Brain microvascular endothelial cell (primary cell): ENCODE data around the gene SMIM3.

Source experiments
- DNase-seq: peaks from one replicate; pipeline ENCODE4 v3.0.0-alpha.2; 2020
- H3K27ac ChIP-seq: fragments of 250-450 bp; sonication (Bioruptor Pico); 2 replicates; pipeline ENCODE4 v1.5.1; 2020; ENCODE audit warnings: mild to moderate bottlenecking, moderate library complexity
- H3K27me3 ChIP-seq: fragments of 250-450 bp; sonication (Bioruptor Pico); replicated peaks from 2 replicates; pipeline ENCODE4 v1.5.1; 2020; ENCODE audit warnings: mild to moderate bottlenecking
- H3K36me3 ChIP-seq: fragments of 250-450 bp; sonication (Bioruptor Pico); replicated peaks from 2 replicates; pipeline ENCODE4 v1.5.1; 2020; ENCODE audit warnings: mild to moderate bottlenecking
- H3K4me3 ChIP-seq: 2 replicates; pipeline ENCODE4 v1.5.1; 2011; ENCODE audit warnings: low read depth, mild to moderate bottlenecking, control low read depth, low read length, moderate library complexity
- in situ Hi-C: cut with HindIII; loops from 2 replicates; pipeline ENCODE4 v1.10.0; 2017; ENCODE audit warnings: low sequenced_read_pairs, low pct_ligation_motif_present
- TF ChIP-seq, protein P1 (sequence below): IDR thresholded peaks from 2 replicates; pipeline ENCODE4 v1.5.1; 2011; ENCODE audit warnings: low read depth, mild to moderate bottlenecking, moderate library complexity, low read length, control low read depth, inconsistent platforms; ENCODE audit errors: missing control alignments

SMIM3 gene

DNA sequence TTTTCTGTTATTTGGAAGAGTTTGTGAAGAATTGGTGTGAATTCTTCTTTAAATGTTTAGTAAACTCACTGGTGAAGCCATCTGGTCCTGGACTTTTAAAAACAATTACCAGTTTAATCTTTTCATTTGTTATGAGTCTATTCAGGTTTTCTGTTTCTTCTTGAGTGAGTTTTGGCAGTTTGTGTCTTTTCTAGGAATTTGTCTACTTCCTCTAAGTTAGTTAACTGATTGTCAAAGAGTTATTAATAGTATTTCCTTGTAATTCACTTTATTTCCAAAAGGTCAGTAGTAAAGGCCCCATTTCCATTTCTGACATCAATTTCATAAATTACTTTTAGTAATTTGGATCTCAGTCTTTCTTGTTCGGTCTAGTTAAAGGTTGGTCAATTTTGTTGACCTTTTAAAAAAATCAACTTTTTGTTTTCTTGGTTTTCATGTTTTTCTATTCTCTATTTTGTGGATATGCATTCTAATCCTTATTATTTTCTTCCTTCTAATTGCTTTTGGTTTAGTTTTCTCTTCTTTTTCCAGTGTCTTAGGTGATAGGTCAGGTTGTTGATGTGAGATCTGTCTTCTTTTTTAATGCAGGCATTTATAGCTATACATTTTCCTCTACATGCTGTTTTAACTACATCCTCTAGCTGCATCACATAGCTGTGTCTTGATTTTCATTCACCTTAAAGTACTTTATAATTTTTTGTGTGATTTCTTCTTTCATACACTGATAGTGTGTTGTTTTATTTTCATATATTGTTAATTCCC is 7.3 kb upstream of the SMIM3 start:
- Histone ChIP-seq H3K27ac (no peak overlapping the region), H3K36me3 (no peaks in the 10 kb centered on the region), H3K4me3 (no peak overlapping the region), H3K27me3 (no peaks in the 10 kb centered on the region)
- TF ChIP-seq, protein P1, sequence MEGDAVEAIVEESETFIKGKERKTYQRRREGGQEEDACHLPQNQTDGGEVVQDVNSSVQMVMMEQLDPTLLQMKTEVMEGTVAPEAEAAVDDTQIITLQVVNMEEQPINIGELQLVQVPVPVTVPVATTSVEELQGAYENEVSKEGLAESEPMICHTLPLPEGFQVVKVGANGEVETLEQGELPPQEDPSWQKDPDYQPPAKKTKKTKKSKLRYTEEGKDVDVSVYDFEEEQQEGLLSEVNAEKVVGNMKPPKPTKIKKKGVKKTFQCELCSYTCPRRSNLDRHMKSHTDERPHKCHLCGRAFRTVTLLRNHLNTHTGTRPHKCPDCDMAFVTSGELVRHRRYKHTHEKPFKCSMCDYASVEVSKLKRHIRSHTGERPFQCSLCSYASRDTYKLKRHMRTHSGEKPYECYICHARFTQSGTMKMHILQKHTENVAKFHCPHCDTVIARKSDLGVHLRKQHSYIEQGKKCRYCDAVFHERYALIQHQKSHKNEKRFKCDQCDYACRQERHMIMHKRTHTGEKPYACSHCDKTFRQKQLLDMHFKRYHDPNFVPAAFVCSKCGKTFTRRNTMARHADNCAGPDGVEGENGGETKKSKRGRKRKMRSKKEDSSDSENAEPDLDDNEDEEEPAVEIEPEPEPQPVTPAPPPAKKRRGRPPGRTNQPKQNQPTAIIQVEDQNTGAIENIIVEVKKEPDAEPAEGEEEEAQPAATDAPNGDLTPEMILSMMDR = no peak
- in situ Hi-C loops = no loop called here
- DNase-seq = no peak

DNA sequence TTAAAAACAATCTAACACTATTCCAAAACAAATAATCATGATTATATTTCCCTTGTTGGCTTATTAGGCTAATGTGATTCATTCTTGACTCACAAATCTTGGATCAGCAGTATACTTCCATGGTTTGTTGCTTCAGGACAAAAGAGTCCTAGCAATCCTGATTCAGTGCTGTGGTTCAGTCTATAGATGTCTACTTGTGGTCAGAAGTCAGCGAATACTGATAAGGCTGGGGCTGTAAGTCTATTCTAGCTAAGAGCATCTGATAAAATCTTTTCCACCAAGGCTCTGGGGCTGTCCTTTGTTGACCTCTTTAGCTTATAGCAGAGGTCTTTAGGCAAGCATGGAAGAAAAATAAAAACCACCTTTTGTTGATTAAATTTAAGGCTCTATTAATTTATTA is 4.4 kb upstream of the SMIM3 start:
- in situ Hi-C loops = no loop called here
- TF ChIP-seq, protein P1 = no peak
- peak overlapping the region; percentile 36 for H3K27ac ChIP-seq
- peak; percentile 89 for DNase-seq
- H3K27me3 ChIP-seq = no peaks in the 10 kb centered on the region
- H3K36me3 ChIP-seq = no peaks in the 10 kb centered on the region
- H3K4me3 ChIP-seq = no peak overlapping the region

DNA sequence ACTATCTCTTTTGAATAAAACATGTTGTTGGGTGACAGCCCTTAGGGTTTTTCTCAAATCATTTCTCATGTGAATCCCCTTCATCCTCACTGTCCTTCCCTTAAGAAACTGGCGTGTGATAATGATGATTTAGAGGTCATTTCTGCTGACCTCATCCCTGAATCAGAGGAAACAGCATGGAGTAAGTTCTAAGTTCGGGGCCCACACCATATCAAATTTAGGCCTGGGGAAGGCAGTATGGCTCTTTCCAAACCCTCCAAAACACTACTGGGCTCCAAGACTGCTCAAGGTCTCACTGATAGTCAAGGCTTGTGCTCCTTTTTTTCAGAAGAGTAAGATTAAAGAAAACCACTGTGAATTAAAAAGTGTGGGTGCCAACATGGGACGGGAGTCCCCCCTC is 872 bp upstream of the SMIM3 start:
- H3K27me3 ChIP-seq = no peaks in the 10 kb centered on the region
- H3K27ac ChIP-seq = peak overlapping the region; percentile 63
- DNase-seq = no peak
- TF ChIP-seq, protein P1 = no peak
- no peaks in the 10 kb centered on the region for H3K36me3 ChIP-seq
- in situ Hi-C loops = no loop called here
- peak overlapping the region; percentile 92 for H3K4me3 ChIP-seq

DNA sequence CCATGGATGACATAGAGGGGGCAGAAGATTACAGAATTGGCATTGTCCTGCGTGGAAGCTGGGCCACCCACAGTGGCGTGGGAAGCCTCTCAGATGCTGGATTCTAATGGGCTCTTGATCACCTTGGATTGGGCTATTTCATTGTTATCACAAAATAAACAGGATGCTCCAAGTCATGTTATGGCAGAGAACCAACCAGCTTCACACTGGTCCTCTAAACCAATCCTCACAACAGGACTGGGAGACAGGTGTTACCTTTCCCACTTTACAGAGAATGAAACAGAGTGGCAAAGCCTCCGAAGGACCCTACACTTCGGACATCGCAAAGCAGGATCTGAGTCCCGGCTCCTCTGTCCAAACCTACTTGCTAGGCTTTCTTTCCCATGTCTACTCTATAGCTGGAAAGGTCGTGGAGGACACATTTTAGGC is 455 bp upstream of the SMIM3 start:
- peak; percentile 55 for DNase-seq
- TF ChIP-seq, protein P1 = no peak
- in situ Hi-C loops = no loop called here
- H3K27me3 ChIP-seq = no peaks in the 10 kb centered on the region
- peak overlapping the region; percentile 92 for H3K4me3 ChIP-seq
- H3K36me3 ChIP-seq = no peaks in the 10 kb centered on the region
- H3K27ac ChIP-seq = peak overlapping the region; percentile 63

DNA sequence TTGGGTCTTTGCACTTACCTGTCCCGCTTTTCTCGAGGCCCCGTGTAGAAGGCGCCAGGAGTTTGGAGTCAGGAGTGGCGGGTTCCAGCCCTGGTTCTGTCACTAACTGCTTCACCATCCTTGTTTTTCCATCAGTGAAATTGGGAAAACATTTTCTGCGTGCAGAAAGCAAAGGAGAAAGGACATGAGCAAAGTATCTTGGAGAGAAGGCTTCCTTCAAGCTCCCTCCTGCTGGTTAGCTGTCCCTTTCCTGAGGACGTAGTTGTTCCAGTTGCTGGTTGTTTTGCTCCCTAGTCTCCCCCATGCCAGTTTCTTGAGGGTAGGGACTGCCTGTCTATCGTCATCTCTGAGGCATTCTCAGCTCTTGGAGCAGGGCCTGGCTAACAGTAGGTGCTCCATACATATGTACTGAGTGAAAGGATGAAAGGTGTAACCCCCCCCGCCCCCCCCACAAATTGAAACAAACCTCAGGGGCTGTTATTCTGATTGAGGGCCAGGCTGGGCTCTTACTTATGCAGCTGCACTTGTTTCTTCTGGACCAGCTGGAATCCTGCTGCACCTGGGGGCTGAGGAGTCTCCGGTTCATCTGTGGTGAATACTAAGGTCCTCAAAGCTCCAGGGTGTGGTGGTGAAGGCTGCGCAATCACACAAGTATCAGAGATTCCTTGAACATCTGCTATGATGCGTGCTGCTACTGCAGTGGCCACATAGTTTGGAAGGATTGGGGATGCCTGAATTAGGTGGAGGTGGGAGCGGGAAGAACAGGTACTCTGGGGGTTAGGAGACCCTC is 1.0 kb downstream of the SMIM3 start:
- in situ Hi-C loops = no loop called here
- H3K4me3 ChIP-seq = peak overlapping the region; percentile 92
- no peak for DNase-seq
- peak overlapping the region; percentile 63 for H3K27ac ChIP-seq
- H3K36me3 ChIP-seq = no peaks in the 10 kb centered on the region
- TF ChIP-seq, protein P1 = no peak
- no peaks in the 10 kb centered on the region for H3K27me3 ChIP-seq
